Parathyroid adenoma (tissue), 2 donors: ENCODE data around the gene ALK.

Source experiments
- H2AFZ ChIP-seq: fragments of 300-600 bp; sonication (generic); one replicate; pipeline ENCODE4 v1.7.0; 2017; ENCODE audit warnings: antibody characterized with exemption, mild to moderate bottlenecking
- H3K27ac ChIP-seq: fragments of 300-600 bp; sonication (generic); one replicate; pipeline ENCODE4 v1.7.0; 2017
- H3K27me3 ChIP-seq: fragments of 300-600 bp; sonication (generic); one replicate; pipeline ENCODE4 v1.7.0; 2017; ENCODE audit warnings: low read length; ENCODE audit not compliant: control insufficient read depth, insufficient read depth
- H3K36me3 ChIP-seq: fragments of 300-600 bp; sonication (generic); one replicate; pipeline ENCODE4 v1.7.0; 2017; ENCODE audit warnings: low read length; ENCODE audit not compliant: control insufficient read depth, insufficient read depth
- H3K4me1 ChIP-seq: fragments of 300-600 bp; sonication (generic); one replicate; pipeline ENCODE4 v1.7.0; 2017; ENCODE audit warnings: control low read depth
- H3K4me2 ChIP-seq: fragments of 300-600 bp; sonication (generic); one replicate; pipeline ENCODE4 v1.7.0; 2017; ENCODE audit warnings: low read length
- H3K4me3 ChIP-seq: fragments of 300-600 bp; sonication (generic); one replicate; pipeline ENCODE4 v1.7.0; 2017; ENCODE audit warnings: low read depth, low read length
- H3K79me2 ChIP-seq: fragments of 300-600 bp; sonication (generic); one replicate; pipeline ENCODE4 v1.7.0; 2017; ENCODE audit warnings: control low read depth
- H3K9ac ChIP-seq: fragments of 300-600 bp; sonication (generic); one replicate; pipeline ENCODE4 v1.7.0; 2017; ENCODE audit warnings: mild to moderate bottlenecking
- H3K9me3 ChIP-seq: fragments of 300-600 bp; sonication (generic); one replicate; pipeline ENCODE4 v1.7.0; 2017; ENCODE audit warnings: low read length; ENCODE audit not compliant: control insufficient read depth
- CTCF ChIP-seq: fragments of 300-600 bp; sonication (generic); IDR thresholded peaks from one replicate; pipeline ENCODE4 v1.7.0; 2017; ENCODE audit warnings: antibody characterized with exemption, mild to moderate bottlenecking
- donor health status: primary hyperparathyroidism.

ALK gene

GRCh38 chr2:29215073-29215472, 706.3 kb downstream of the ALK start:
- H3K27ac ChIP-seq: no peak overlapping the region
- no peak overlapping the region for H3K9ac ChIP-seq
- H3K4me2 ChIP-seq: no peak overlapping the region
- no peaks in the 10 kb centered on the region for H3K27me3 ChIP-seq
- no peak overlapping the region for H2AFZ ChIP-seq
- H3K4me3 ChIP-seq: no peak overlapping the region
- H3K9me3 ChIP-seq: no peaks in the 10 kb centered on the region
- no peaks in the 10 kb centered on the region for H3K4me1 ChIP-seq
- no peaks in the 10 kb centered on the region for H3K79me2 ChIP-seq
- H3K36me3 ChIP-seq: no peaks in the 10 kb centered on the region
- TF ChIP-seq CTCF: no peak

GRCh38 chr2:29213888-29214291, 707.5 kb downstream of the ALK start:
- Histone ChIP-seq H3K9ac (no peak overlapping the region), H3K4me2 (no peak overlapping the region), H3K4me1 (no peaks in the 10 kb centered on the region), H3K79me2 (no peaks in the 10 kb centered on the region), H3K27ac (no peak overlapping the region), H2AFZ (no peak overlapping the region), H3K9me3 (no peaks in the 10 kb centered on the region), H3K36me3 (no peaks in the 10 kb centered on the region), H3K4me3 (no peak overlapping the region), H3K27me3 (no peaks in the 10 kb centered on the region)
- TF ChIP-seq CTCF: no peak

- TF ChIP-seq CTCF: no peak
- Histone ChIP-seq H3K27me3 (no peaks in the 10 kb centered on the region), H3K27ac (no peak overlapping the region)
Measured at GRCh38 chr2:29212009-29212408, 709.4 kb downstream of the ALK start.

GRCh38 chr2:29209551-29209950, 711.8 kb downstream of the ALK start:
- Histone ChIP-seq H3K9ac (no peak overlapping the region), H3K9me3 (no peaks in the 10 kb centered on the region), H3K79me2 (no peaks in the 10 kb centered on the region), H2AFZ (no peak overlapping the region), H3K27me3 (no peaks in the 10 kb centered on the region), H3K27ac (no peak overlapping the region), H3K4me3 (no peak overlapping the region), H3K4me2 (no peak overlapping the region), H3K4me1 (no peaks in the 10 kb centered on the region), H3K36me3 (no peaks in the 10 kb centered on the region)
- no peak for TF ChIP-seq CTCF

More at GRCh38 chr2:29212009-29212408, 709.4 kb downstream of the ALK start:
- no peak overlapping the region for H3K4me3 ChIP-seq
- H2AFZ ChIP-seq: no peak overlapping the region
- no peaks in the 10 kb centered on the region for H3K4me1 ChIP-seq
- H3K36me3 ChIP-seq: no peaks in the 10 kb centered on the region
- no peak overlapping the region for H3K9ac ChIP-seq
- no peaks in the 10 kb centered on the region for H3K79me2 ChIP-seq
- H3K9me3 ChIP-seq: no peaks in the 10 kb centered on the region
- no peak overlapping the region for H3K4me2 ChIP-seq

GRCh38 chr2:29207352-29208148, 713.8 kb downstream of the ALK start:
- H2AFZ ChIP-seq: no peak overlapping the region
- no peak overlapping the region for H3K4me2 ChIP-seq
- no peak for TF ChIP-seq CTCF
- no peaks in the 10 kb centered on the region for H3K36me3 ChIP-seq
- H3K27me3 ChIP-seq: no peaks in the 10 kb centered on the region
- no peak overlapping the region for H3K9ac ChIP-seq
- H3K4me3 ChIP-seq: no peak overlapping the region
- no peaks in the 10 kb centered on the region for H3K9me3 ChIP-seq
- no peaks in the 10 kb centered on the region for H3K79me2 ChIP-seq
- no peaks in the 10 kb centered on the region for H3K4me1 ChIP-seq
- no peak overlapping the region for H3K27ac ChIP-seq
